Measurements from ENCODE around the gene TCERG1L.

TCERG1L gene

DNA sequence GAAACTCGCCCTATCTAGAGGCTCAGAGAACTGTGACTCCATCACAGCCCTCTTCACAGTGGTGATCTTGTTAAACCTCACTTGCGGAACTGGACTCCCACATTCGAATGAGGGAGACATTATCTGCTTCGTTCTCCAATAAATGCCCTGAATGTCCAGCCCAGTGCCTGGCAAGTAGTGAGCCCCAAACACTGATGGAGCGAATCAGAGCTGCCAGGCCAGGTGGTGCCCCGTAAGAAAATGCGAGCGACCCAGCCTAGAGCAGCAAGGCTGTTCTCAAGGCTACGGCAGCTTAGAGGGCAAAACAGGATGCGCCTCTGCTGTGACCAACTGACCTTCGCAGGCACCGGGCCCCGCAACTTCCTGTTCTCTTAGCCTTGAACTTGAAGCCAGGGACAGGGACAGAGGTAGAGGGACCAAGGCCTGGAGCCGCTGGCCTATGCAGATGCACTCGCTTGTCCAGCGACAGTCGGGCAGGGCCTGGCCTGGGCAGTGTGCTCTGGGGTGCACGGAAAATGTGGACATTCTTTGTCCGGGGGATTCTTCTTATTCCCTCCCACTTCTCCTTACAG is 217.6 kb downstream of the TCERG1L start:
- no peaks in the 10 kb centered on the region for H3K36me3 ChIP-seq (ENCODE audit: control insufficient read depth, insufficient read depth, low read length)
- H3K27me3 ChIP-seq (replicated peaks; ENCODE audit: control insufficient read depth, insufficient read depth, low read length) = no peaks in the 10 kb centered on the region
- no peak for DNase-seq (ENCODE audit: extremely low read depth, insufficient read length)
- H3K4me3 ChIP-seq (replicated peaks; ENCODE audit: low read depth, low read length) = no peak overlapping the region
- TF ChIP-seq, protein P1, sequence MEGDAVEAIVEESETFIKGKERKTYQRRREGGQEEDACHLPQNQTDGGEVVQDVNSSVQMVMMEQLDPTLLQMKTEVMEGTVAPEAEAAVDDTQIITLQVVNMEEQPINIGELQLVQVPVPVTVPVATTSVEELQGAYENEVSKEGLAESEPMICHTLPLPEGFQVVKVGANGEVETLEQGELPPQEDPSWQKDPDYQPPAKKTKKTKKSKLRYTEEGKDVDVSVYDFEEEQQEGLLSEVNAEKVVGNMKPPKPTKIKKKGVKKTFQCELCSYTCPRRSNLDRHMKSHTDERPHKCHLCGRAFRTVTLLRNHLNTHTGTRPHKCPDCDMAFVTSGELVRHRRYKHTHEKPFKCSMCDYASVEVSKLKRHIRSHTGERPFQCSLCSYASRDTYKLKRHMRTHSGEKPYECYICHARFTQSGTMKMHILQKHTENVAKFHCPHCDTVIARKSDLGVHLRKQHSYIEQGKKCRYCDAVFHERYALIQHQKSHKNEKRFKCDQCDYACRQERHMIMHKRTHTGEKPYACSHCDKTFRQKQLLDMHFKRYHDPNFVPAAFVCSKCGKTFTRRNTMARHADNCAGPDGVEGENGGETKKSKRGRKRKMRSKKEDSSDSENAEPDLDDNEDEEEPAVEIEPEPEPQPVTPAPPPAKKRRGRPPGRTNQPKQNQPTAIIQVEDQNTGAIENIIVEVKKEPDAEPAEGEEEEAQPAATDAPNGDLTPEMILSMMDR (IDR thresholded peaks at IDR 0.05; ENCODE audit: insufficient read depth, low read length, poor library complexity, severe bottlenecking) = no peak

GRCh38 chr10:131093346-131093745 is 218.2 kb downstream of the TCERG1L start:
- DNase-seq (ENCODE audit: extremely low read depth, insufficient read length) = no peak
- no peaks in the 10 kb centered on the region for H3K36me3 ChIP-seq (ENCODE audit: control insufficient read depth, insufficient read depth, low read length)
- H3K4me3 ChIP-seq (replicated peaks; ENCODE audit: low read depth, low read length) = no peak overlapping the region
- TF ChIP-seq, protein P1 (IDR thresholded peaks at IDR 0.05; ENCODE audit: insufficient read depth, low read length, poor library complexity, severe bottlenecking) = no peak
- no peaks in the 10 kb centered on the region for H3K27me3 ChIP-seq (replicated peaks; ENCODE audit: control insufficient read depth, insufficient read depth, low read length)

DNA sequence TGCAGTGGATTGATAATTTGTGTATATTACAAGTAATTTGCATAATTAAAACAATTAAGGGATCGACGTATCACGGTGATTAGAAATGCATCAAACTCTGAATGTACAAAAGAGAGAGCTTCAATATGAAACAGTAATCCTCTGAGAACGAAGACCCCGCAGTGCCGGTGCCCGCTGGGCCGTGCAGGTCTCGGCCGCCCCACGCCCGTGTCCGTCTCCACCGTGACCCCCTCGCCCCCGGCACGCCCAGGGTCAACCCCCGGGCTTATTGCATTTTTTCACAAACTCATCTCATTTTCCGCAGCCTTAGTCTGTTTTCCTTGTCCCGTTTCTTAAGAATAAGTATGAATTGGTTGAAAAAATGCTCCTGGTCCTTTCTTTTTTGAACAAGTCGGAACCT is 218.6 kb downstream of the TCERG1L start:
- TF ChIP-seq, protein P1 (IDR thresholded peaks at IDR 0.05; ENCODE audit: insufficient read depth, low read length, poor library complexity, severe bottlenecking) = no peak
- no peak overlapping the region for H3K4me3 ChIP-seq (replicated peaks; ENCODE audit: low read depth, low read length)
- no peak for DNase-seq (ENCODE audit: extremely low read depth, insufficient read length)
- no peaks in the 10 kb centered on the region for H3K36me3 ChIP-seq (ENCODE audit: control insufficient read depth, insufficient read depth, low read length)
- no peaks in the 10 kb centered on the region for H3K27me3 ChIP-seq (replicated peaks; ENCODE audit: control insufficient read depth, insufficient read depth, low read length)

- Histone ChIP-seq H3K36me3 (ENCODE audit: control insufficient read depth, insufficient read depth, low read length) (no peaks in the 10 kb centered on the region), H3K27me3 (replicated peaks; ENCODE audit: control insufficient read depth, insufficient read depth, low read length) (no peaks in the 10 kb centered on the region), H3K4me3 (replicated peaks; ENCODE audit: low read depth, low read length) (no peak overlapping the region)
- TF ChIP-seq, protein P1 (IDR thresholded peaks at IDR 0.05; ENCODE audit: insufficient read depth, low read length, poor library complexity, severe bottlenecking) = no peak
- DNase-seq (ENCODE audit: extremely low read depth, insufficient read length) = no peak
Observed at GRCh38 chr10:131092386-131092785, 219.1 kb downstream of the TCERG1L start.

DNA sequence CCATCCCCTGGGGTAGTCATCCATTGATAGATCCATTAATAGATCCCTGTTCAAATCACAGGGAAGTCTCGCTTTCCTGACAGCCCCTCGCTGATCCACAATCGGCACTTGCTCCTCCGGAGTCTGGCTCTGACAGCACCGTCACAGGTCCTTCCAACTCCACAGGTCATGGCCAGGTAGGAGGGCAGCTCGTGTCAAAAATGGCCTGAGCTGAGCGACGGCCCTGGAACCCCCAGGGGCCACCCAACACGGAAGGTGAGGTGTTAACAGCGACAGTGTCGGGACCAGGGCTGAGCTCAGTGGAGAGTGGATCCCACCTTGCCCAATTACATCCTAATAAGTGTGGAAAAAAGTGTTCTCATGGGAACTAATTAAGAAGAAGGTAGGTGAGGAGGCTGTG is 219.8 kb downstream of the TCERG1L start:
- DNase-seq (ENCODE audit: extremely low read depth, insufficient read length) = no peak

More for the DNA sequence above, 219.8 kb downstream of the TCERG1L start:
- Histone ChIP-seq H3K4me3 (replicated peaks; ENCODE audit: low read depth, low read length) (no peak overlapping the region), H3K27me3 (replicated peaks; ENCODE audit: control insufficient read depth, insufficient read depth, low read length) (no peaks in the 10 kb centered on the region), H3K36me3 (ENCODE audit: control insufficient read depth, insufficient read depth, low read length) (no peaks in the 10 kb centered on the region)
- TF ChIP-seq, protein P1 (IDR thresholded peaks at IDR 0.05; ENCODE audit: insufficient read depth, low read length, poor library complexity, severe bottlenecking) = no peak
